Stimulated activated naive CD8-positive, alpha-beta T cell treated with anti-CD3 and anti-CD28 coated beads, Interleukin-15, Interleukin-2, amounts not matched to agents 100 ng/mL and 50 ng/mL, for 24 hours (primary cell): ENCODE measurements around the gene MED9.

Source experiments
- H3K27ac Mint-ChIP-seq: one replicate; pipeline ENCODE4 v1.8.0; 2021; ENCODE audit warnings: mild to moderate bottlenecking, mixed read lengths
- H3K27me3 Mint-ChIP-seq: one replicate; pipeline ENCODE4 v1.8.0; 2021; ENCODE audit warnings: mixed read lengths
- H3K36me3 Mint-ChIP-seq: one replicate; pipeline ENCODE4 v1.8.0; 2021; ENCODE audit warnings: low read depth, mixed read lengths
- H3K4me1 Mint-ChIP-seq: one replicate; pipeline ENCODE4 v1.8.0; 2021; ENCODE audit warnings: low read depth, mixed read lengths
- H3K4me3 Mint-ChIP-seq: one replicate; pipeline ENCODE4 v1.8.0; 2021; ENCODE audit warnings: mild to moderate bottlenecking, mixed read lengths
- H3K9me3 Mint-ChIP-seq: one replicate; pipeline ENCODE4 v1.8.0; 2021; ENCODE audit warnings: mixed read lengths

Gene MED9

DNA sequence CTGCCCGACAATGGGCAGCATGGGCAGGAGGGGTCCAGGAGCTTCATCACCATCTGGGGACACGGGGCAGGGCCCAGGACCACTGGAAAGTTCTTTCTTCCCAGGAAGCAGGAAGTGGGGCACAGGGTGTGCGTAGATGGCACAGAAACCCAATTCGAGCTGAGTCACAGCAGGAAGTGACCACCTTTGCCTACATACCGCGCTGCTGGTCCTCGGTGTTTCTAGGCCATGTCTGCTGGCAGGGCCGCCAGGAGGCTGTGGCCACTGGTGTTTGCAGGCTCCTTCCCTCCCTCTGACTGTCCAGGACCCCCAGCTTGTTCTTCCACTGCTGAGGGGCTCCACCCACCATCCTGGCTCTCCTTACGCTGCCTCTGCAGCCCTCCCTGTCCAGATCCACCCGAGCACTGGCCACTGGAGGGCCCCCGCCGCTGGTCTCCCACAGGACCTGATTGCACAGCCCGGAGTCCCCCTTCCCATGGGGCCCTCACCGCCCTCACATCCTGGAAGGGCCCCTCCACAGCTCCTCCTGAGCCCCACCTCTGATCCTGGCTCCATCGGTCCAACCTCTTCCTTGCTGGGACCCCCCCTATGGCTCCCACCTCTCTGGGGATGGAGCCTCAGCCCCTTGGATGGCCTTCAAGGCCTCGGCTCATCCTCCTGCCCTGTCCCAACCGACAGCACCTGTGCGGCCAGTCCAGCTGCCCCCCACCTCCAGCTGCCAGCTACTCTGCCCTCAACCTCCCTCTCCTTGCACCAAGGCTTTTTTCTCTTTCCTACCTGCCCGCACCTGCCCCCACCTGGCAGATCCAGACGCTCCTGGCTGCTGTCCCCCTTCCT lies 33.9 kb downstream of the MED9 start:
- H3K4me1 Mint-ChIP-seq = peaks cover 14% of the 10 kb centered on the region
- H3K27ac Mint-ChIP-seq = peak overlapping the region; percentile 72
- H3K27me3 Mint-ChIP-seq = no peaks in the 10 kb centered on the region
- no peak overlapping the region for H3K4me3 Mint-ChIP-seq
- H3K36me3 Mint-ChIP-seq = no peaks in the 10 kb centered on the region
- no peaks in the 10 kb centered on the region for H3K9me3 Mint-ChIP-seq

DNA sequence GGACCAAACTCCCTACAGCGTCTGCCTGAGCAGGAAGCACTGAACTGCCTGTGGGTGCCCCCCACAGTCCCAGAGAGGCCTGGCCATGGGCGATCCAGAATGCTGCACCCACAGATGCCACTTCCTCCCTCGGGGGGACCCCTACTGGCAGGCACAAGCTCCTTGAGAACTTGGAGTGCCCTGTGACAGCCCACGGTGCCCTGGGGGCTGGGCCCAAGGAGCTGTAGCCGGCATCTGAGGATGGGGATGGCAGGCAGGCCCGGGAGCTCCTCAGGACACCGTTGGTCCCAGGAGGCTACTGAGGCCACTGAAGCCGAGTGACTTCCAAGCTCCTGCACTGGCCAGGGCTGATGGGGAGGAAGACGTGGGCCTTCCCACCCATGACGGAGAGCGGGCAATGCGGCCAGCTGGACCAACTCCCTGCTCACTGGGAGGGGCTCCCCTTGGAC lies 34.5 kb downstream of the MED9 start:
- Mint-ChIP-seq H3K4me3 (no peak overlapping the region), H3K9me3 (no peaks in the 10 kb centered on the region), H3K27ac (peak overlapping the region; percentile 72), H3K36me3 (no peaks in the 10 kb centered on the region), H3K27me3 (no peaks in the 10 kb centered on the region), H3K4me1 (peaks cover 19% of the 10 kb centered on the region)

- Mint-ChIP-seq H3K27me3 (no peaks in the 10 kb centered on the region), H3K4me1 (peaks cover 20% of the 10 kb centered on the region), H3K4me3 (no peak overlapping the region), H3K27ac (no peak overlapping the region), H3K36me3 (no peaks in the 10 kb centered on the region), H3K9me3 (no peaks in the 10 kb centered on the region)
These were observed 35.4 kb downstream of the MED9 start for GRCh38 chr17:17511881-17512858.

- Mint-ChIP-seq H3K27me3 (no peaks in the 10 kb centered on the region), H3K4me3 (no peak overlapping the region), H3K36me3 (no peaks in the 10 kb centered on the region), H3K27ac (no peak overlapping the region), H3K9me3 (no peaks in the 10 kb centered on the region), H3K4me1 (peaks cover 20% of the 10 kb centered on the region)
These were observed 36.1 kb downstream of the MED9 start for GRCh38 chr17:17512866-17513265.

DNA sequence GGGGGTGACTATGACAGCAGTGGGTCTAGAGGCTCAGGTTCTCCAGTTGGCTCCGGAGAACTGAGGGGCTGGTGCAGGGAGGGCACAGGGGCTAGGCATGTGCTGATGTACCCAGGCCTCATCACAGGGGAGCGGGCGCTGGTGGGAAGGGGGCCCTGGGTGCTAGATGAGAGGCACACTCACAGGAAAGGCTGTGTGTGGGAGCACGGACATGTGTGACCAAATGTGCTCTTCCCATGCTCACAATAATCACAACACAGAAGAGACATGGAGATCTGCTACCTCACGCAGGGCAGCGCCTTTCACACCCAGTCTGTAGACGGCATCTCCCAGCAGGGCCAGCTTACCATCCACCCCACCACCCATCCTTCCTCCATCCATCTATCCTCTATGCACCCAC lies 36.8 kb downstream of the MED9 start:
- Mint-ChIP-seq H3K9me3 (no peaks in the 10 kb centered on the region), H3K4me1 (peaks cover 20% of the 10 kb centered on the region), H3K27ac (no peak overlapping the region), H3K4me3 (no peak overlapping the region), H3K36me3 (no peaks in the 10 kb centered on the region), H3K27me3 (no peaks in the 10 kb centered on the region)

GRCh38 chr17:17514361-17514992 lies 37.7 kb downstream of the MED9 start:
- H3K4me3 Mint-ChIP-seq = no peak overlapping the region
- no peaks in the 10 kb centered on the region for H3K36me3 Mint-ChIP-seq
- H3K27ac Mint-ChIP-seq = no peak overlapping the region
- H3K9me3 Mint-ChIP-seq = no peaks in the 10 kb centered on the region
- H3K4me1 Mint-ChIP-seq = peaks cover 20% of the 10 kb centered on the region
- no peaks in the 10 kb centered on the region for H3K27me3 Mint-ChIP-seq

GRCh38 chr17:17514993-17515933 lies 38.5 kb downstream of the MED9 start:
- Mint-ChIP-seq H3K4me1 (peaks cover 16% of the 10 kb centered on the region), H3K36me3 (no peaks in the 10 kb centered on the region), H3K9me3 (no peaks in the 10 kb centered on the region), H3K27ac (no peak overlapping the region), H3K4me3 (no peak overlapping the region), H3K27me3 (no peaks in the 10 kb centered on the region)

DNA sequence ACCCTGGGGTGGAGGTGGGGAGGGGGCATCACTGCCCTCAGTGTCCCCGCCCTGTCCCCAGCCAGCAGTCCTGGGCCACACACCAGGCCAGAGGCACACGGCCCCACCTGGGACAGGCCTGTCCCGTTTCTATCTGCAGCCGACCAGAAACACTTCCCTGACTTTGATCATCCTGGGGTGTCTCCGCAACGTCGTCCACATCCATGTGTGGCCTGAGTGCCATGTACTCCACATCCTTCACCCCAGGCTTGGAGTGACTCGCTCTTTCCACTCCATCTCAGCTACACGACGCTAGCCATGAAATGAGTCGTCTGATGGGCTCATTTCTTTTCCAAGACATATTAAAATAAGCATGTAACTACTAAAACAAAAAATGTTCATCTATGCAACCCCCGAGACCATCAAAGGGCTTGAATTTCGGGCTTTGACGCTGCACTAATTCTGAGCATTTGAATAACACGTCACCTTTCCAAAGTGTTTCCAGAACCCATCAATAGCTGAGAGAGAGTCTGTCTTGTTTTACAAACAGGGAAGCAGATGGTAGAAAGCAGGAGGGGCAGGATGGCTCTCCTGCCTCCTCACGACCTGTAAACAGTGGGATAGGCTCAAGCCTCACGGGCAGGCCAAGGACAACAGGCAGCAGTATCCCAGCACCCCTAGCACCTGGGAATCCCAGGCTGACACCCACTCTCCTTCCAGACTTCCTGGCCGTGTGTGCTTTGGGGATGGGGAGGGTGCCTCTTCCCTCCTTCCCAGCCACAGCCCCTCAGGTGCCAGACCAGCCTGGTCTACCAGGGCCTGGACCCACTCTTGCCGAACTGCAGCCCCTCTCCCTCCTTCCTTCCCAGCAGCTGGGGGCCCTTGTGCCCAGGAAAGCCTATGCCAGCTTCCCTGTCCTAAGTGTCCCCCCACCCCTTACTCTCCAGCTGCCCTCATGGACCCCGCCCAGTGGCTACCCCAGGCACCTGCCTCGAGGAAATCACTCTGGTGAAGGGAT lies 39.4 kb downstream of the MED9 start:
- no peaks in the 10 kb centered on the region for H3K9me3 Mint-ChIP-seq
- H3K4me1 Mint-ChIP-seq = peaks cover 6% of the 10 kb centered on the region
- peak overlapping the region; percentile 21 for H3K27ac Mint-ChIP-seq
- no peaks in the 10 kb centered on the region for H3K36me3 Mint-ChIP-seq
- no peak overlapping the region for H3K4me3 Mint-ChIP-seq
- H3K27me3 Mint-ChIP-seq = no peaks in the 10 kb centered on the region

DNA sequence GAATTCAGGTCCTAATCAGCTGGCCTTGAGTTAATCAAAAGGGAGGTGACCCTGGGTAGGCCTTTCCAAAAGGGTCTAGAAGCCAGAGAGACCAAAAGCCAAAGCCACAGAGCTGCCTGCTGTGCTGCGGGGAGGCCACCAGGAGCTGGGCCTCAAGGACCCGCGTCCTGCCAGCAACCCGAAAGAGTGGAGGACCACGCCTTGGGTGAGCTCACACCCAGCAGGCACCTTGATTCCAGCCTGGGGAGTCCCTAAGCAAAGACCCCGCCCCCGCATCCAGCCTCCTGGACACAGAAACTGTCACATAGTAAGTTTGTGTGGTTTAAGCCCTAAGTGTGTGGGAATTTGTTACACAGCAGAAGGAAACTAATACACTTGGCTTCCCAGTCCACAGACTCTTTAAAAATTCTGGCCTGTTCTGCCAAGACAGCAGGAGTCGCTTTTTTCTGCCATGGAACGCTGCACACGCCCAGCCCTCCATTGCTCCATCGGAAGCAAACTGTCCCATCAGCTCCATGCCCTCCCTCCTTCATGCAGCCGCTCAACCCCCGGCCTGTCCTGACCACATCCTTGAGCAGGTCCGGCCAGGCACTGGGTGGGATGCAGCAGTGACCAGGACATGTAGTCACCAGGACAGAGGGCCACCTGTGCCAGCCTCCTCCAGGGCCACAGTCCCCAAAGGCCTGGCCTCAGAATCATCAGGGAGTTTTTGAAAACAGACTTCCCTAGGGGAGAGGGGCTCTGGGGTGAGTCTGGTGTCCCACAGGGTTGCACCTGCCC lies 40.3 kb downstream of the MED9 start:
- Mint-ChIP-seq H3K36me3 (no peaks in the 10 kb centered on the region), H3K9me3 (no peaks in the 10 kb centered on the region), H3K27ac (no peak overlapping the region), H3K4me3 (no peak overlapping the region), H3K4me1 (peaks cover 6% of the 10 kb centered on the region), H3K27me3 (no peaks in the 10 kb centered on the region)

DNA sequence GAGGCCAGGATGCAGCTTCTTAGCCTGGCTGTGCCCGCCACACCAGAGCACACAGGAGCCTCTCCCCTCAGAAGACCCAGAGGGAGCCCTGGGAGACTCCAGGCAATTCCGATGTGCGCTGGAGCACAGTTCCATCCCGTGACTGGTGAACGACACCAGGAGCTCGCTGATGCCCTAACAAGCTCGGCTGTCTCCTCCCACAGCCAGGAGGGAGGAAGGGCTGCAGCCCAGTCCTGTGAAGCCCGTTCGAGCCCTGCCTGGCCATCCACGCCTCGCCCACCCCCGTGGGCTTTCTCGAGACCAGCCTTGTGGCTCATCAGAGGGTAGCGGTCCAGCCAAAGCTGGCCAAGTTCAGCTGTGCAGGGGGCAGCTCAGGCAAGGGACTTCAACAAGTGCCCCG lies 41.2 kb downstream of the MED9 start:
- Mint-ChIP-seq H3K4me1 (peaks cover 6% of the 10 kb centered on the region), H3K27me3 (no peaks in the 10 kb centered on the region), H3K27ac (no peak overlapping the region), H3K4me3 (no peak overlapping the region), H3K36me3 (no peaks in the 10 kb centered on the region), H3K9me3 (no peaks in the 10 kb centered on the region)

DNA sequence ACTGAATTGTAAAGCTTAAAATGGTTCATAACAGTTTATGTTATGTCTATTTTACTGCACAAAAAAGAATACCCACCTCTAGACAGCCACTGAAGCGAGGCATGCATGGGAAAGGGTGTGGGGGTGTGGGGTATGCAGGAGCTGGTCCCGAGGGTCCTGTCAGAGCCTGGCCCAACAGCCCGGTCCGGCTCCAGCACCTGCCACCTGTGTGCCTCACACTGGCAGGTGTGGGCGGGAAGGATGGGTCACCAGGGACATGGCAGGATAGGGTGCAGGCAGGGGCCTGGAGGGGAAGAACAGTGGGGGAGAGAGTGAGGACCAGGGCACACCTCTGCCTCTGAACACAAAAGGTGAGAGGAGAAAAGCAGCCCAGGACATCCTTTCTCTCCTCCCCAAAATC lies 42.2 kb downstream of the MED9 start:
- Mint-ChIP-seq H3K36me3 (no peaks in the 10 kb centered on the region), H3K4me1 (peaks cover 6% of the 10 kb centered on the region), H3K4me3 (no peak overlapping the region), H3K27ac (no peak overlapping the region), H3K27me3 (no peaks in the 10 kb centered on the region), H3K9me3 (no peaks in the 10 kb centered on the region)

GRCh38 chr17:17519886-17520285 lies 43.1 kb downstream of the MED9 start:
- no peak overlapping the region for H3K27ac Mint-ChIP-seq
- no peaks in the 10 kb centered on the region for H3K36me3 Mint-ChIP-seq
- peaks cover 6% of the 10 kb centered on the region for H3K4me1 Mint-ChIP-seq
- no peaks in the 10 kb centered on the region for H3K9me3 Mint-ChIP-seq
- H3K27me3 Mint-ChIP-seq = no peaks in the 10 kb centered on the region
- no peak overlapping the region for H3K4me3 Mint-ChIP-seq
